ENCODE measurements around the gene NPPB. TPM values are rescaled to one million over a fixed set of nuclear protein-coding genes. Genes with fewer than 3 reads are reported as not detected.
"Not testable (repeated sequence)": the region's sequence is repeated elsewhere in the genome, so short reads cannot be mapped to it uniquely, and the experiment has no call there.

Gene NPPB
- polyA plus RNA-seq (2013, experiment 1 of 2; ENCODE audit: insufficient read length) = 4.9 TPM
- polyA plus RNA-seq (2013, experiment 2 of 2; ENCODE audit: insufficient read length) = 5.3 TPM

GRCh38 chr1:11858613-11858967, at the start of gene NPPB:
NPPB (minus strand) TSS chr1:11858945; CDS start chr1:11858833, 112 bp downstream.
- no peak for DNase-seq

- peak; percentile 99 for DNase-seq
Measured at GRCh38 chr1:11908095-11908675, 49.4 kb upstream of the NPPB start.

- DNase-seq = peak; percentile 95
Measured at GRCh38 chr1:11907275-11908094, 48.7 kb upstream of the NPPB start.

DNA sequence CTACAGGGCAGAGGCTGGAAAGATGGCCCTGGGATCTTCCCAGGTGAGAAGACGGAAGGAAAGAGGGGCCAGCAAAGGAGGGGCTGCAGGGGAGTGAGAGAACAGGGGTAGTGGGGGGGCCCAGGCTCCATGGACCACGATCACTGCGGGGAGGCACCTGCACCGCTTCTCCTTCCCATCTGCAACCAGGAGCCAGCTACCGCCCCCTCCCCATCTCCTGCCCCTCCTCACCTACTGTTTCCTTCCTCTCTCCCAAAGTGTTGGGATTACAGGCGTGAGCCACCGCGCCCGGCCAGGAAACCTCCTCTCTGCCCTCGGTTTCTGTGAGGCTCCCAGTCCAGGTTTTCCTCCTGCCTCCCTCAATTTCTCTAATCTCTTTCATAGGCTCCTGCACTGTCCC, 48.1 kb upstream of the NPPB start:
- DNase-seq = no peak

GRCh38 chr1:11904978-11905377, 46.2 kb upstream of the NPPB start:
- no peak for DNase-seq

- peak; percentile 47 for DNase-seq
Measured at GRCh38 chr1:11904156-11904555, 45.4 kb upstream of the NPPB start.

DNA sequence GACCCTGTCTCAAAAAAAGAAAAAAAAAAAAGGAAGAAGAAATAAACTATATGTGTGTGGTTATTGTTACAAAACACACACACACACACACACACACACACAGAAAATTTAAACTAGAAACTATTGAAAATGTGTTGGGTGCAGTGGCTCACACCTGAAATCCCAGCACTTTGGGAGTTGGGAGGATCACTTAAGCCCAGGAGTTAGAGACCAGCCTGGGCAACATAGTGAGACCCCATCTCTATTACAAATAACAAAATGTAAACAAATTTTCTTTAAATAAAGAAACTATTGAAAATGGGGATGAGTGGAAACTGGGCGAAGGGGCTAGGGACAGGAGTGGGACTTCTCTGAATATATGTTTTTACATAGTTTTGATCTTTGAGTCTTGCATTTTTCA, 44.5 kb upstream of the NPPB start:
- no peak for DNase-seq

GRCh38 chr1:11901446-11901845, 42.7 kb upstream of the NPPB start:
- DNase-seq = not testable (repeated sequence)

DNA sequence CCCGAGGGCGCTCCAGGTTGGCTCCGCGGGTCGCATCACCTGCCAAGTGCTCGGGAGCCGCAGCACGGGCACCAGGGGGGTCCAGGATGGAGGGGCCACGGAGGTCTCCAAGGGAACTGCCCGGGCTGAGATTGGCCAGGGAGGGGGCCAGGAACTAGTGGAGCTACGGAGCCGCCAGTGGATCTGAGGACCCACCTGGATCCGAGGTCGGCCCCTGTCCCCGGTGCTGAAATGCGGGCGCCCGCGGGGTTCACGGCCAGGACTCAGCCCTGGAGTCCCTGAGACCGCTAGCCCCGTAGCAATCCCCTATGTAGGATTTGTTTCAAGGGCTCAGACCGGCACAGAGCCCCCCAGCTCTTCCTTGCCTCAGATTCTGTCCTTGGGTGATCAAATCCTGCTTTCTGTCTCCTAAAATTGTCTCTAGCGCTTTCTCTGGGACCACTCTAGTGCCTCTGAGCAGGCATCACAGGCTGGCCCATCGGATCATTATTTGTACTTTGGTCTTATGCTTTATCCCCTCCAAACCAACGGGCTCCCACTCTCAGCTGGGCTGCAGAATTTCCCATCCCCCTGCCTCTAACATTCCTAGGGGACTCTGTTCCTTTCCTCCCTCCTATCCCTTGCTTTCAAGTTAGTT, 40.2 kb upstream of the NPPB start:
- DNase-seq = no peak

DNA sequence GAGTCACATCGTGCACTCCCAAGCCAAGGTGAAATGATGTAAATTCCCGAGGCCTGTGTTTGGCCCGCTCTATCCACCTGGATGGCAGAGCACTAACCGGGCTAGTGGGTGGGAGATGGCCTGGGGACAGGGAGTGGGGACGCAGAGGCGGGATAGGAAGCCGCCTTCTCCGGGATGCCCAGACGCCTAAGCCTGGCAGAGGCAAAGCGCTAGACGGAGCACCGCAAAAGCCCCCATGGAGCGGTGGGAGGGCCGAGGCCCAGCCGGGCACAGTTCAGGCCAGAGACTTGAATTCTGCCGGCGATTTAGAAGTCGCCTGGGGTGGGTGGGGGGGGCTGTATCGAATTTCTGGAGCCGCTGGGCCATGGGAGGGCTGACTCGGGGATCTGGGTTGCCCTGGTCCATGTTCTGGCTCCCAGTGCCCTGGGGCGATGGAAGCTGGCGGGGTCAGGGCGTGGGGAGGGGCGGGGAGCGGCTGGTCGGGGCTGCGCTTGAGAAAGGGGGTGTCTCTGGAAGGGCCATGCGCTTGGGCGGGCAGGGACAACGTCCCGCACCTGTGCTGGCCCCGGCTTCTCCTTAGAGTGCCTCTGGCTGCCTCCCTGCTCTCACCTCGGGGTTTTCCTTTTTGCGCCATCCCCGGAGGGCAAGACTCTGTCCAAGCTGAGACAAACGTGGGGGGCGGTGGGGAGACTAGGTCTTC, 39.5 kb upstream of the NPPB start:
- no peak for DNase-seq

- DNase-seq = not testable (repeated sequence)
Measured at GRCh38 chr1:11894501-11894900, 35.8 kb upstream of the NPPB start.

- DNase-seq = peak; percentile 28
Measured at GRCh38 chr1:11893907-11894251, 35.1 kb upstream of the NPPB start.

DNA sequence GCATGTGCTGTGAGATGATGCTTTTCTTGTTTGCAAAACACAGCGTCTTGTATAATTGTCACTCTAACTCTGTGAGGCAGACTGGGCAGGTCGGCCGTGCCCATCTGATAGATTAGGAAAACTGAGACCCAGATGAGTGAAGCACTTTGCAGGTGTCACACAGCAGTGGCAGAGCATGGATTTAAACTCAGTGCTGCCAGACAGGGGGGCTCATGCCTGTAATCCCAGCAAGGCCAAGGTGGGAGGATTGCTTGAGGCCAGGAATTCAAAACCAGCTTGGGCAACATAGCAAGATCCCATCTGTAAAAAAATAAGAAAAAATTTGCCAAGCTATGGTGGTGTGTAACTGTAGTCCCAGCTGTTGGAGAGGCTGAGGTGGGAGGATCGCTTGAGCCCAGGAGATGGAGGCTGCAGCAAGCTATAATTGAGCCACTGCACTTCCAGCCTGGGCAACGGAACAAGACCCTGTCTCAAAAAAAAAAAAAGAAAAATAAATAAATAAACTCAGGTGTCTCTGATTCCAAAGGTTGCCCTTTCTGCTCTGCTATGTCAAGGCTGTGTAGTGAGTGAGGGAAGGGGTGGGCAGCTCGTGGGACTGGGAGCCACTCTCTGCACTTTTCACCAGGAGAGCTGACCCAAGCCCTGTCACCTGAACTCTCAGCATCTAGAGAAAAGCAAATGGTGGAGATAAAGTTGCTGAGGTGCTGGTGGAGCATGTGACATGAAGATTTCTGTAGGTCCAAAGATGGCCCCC, 32.9 kb upstream of the NPPB start:
- DNase-seq = no peak

- no peak for DNase-seq
Measured at GRCh38 chr1:11888877-11889208, 30.1 kb upstream of the NPPB start.

DNA sequence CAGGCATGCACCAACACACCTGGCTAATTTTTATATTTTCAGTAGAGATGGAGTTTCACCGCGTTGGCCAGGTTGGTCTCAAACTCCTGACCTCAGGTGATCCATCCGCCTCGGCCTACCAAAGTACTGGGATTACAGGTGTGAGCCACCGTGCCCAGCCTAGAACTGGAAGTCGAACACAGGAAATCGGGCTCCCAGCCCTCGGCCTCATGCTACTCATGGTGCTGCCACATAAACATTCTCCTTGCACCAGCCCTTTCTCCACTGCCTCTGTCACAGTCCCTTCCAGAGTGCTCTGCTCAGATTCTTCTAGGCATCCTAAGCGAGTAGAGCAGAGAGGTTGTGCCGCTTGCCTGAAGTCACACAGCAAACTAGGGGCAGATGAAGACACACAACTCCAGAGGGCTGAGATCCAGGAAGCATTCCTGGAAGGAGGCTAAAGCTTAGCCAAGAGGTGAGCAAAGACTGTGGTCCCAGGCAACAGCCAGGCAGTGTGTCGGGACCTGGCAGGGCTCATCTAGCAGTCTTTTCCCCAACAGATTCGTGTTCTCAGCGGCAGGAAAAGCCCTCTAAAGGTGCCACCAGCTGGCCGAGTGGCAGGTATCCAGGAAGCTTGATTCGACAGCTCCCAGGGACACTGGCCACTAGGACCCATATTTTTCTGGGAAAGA, 29.6 kb upstream of the NPPB start:
- no peak for DNase-seq

DNA sequence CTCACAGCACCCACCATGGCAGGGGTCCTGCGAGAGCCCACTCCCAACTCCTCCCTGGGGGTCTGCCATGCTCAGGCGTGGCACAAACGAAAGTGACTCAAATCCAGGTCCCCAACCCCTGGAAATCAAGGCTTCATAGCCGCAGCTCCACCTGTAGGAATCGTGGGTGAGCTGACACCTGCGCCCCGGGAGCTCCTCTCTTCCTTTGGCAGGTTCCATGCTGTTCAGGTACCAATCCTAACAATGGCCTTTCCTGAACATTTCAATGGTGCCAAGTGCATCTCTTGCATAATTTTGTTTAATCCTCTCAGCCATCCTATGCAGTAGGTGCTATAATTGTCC, 28.9 kb upstream of the NPPB start:
- no peak for DNase-seq

- no peak for DNase-seq
Measured at GRCh38 chr1:11886986-11887665, 28.4 kb upstream of the NPPB start.

DNA sequence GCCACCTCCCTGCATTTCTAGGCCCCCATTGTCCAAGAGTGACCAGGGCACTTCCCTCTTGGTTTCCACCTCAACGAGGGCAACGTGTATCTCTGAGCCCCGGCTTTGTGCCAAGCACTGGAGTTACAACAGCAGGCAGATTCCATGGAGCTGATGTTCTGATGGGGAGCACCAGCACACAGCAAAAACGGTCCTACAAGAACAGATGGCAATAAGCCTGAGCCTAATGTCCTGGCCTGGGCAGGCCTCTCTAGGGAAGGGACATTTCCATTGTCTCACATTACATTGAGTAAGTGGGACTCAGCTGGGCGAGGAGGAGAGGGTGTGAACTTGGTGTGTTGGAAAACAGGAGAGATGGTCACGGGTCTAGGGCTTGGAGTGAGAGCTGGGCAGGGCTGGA, 27.2 kb upstream of the NPPB start:
- no peak for DNase-seq

DNA sequence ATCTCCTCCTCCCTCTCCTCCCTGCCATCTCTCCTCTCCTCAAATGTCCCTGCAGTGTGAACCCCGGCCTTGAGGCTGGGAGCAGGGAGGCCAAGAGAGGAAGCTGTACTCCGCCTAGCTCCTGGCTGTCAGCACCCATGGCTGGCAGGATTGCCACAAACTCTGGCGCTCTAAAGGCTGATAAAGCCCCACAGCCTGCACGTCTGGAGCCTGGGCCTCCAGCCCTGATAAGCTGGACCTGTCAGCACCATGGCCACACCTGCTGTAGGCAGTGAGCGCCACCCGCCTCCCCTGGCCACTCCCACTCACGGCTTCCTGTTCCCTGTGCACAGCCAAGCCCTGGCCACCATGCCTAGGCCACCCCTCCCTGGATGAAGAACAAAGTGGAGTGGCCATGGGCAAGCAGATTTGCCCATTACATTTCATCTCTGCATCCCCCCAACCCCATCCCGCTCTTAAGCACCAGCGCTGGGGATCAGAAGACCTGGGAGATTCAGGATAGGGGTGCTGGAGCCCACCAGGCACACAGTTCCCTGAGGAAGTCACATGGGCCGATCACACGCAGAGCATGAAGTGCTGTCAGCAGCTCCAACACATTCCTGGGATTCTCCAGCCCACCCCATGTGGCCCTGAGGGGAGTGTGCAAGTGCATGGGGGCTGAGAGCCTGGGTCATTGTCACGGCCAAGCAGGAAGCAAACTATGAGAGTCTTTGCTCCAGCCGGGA, 24.2 kb upstream of the NPPB start:
- no peak for DNase-seq

DNA sequence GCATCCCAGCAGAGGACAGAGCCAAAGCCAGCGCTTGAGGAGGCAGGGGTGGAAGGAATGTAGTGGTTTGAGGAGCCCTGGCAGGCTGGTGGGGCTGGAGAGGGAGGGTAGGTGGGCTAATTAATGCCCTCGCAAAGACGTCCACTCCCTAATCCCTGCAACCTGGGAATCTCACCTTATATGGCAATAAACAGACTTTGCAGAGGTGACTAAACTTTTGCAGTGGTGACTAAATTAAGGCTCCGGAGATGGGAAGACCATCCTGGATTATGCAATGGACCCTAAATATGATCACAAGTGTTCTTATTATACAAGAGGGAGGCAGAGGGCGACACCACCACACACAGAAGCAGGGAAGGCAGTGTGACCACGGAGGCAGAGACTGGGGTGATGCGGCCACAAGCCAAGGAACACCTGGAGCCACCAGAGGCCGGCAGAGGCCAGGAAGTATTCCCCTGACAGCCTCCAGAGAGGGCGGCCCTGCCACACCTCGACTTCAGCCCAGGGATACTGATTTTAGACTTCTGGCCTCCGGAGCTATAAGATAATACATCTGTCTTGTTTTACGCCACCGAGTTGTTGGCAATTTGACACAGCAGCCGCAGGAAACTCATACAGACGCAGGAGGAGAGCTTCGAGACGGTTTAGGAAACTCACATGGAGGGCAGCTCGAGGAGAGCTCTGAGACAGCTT, 23.1 kb upstream of the NPPB start:
- DNase-seq = no peak

All from fibroblast of skin of scalp (primary cell).